NCI-H2196 treated with DMSO at 0.1 percent for 48 hours (cell line): ENCODE measurements around the gene PRKAR1B.
"Not testable (repeated sequence)": the region's sequence is repeated elsewhere in the genome, so short reads cannot be mapped to it uniquely, and the experiment has no call there.

Experiments
- DNase-seq: peaks from one replicate; lab custom pipeline; 2025; ENCODE audit not compliant: unreplicated experiment; lab: John Stamatoyannopoulos, UW

Gene PRKAR1B

DNA sequence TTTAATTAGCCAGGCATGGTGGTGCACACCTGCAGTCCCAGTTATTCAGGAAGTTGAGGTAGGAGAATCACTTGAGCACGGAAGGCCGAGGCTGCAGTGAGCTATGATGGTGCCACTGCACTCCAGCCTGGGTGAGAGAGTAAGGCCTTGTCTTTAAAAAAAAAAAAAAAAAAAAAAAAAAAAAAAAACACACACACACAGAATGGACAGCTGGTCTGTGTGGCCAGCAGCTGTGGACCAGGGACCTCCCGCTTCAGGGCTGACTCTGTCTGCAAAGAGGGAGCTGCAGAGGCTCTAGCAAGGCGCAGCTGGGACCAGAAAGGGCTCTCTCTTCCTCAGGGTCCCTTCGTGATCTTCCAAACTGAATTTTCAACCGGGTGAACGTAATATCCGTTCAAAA, 54.2 kb downstream of the PRKAR1B start:
- no peak for DNase-seq

DNA sequence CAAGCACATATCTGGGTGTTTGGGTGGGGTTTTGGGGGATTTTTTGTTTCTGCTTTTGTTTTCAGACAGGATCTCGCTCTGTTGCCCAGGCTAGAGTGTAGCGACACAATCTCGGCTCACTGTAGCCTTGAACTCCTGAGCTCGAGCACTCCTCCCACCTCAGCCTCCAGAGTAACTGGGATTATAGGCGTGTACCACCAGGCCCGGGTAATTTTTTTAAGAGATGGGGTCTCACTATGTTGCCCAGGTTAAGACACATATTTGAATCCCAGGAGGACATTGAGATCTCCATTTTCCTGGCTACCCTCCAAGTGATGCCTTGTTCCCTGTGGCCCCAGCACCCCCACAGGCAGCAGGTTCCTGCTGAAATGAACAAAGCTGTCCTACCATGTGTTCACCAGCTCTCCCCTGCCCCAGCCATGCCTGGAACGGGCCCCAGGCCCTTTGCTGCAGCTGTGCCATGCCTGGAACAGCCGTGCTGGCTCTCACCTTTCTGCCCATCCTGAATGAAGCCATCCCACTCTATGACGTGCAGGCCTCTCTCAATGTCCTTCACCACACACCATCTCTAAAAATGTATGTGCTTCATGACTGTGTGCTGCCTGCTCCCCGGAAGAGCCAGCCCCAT, 55.6 kb downstream of the PRKAR1B start:
- no peak for DNase-seq

- no peak for DNase-seq
Observed at GRCh38 chr7:670501-671390, 56.3 kb downstream of the PRKAR1B start.

DNA sequence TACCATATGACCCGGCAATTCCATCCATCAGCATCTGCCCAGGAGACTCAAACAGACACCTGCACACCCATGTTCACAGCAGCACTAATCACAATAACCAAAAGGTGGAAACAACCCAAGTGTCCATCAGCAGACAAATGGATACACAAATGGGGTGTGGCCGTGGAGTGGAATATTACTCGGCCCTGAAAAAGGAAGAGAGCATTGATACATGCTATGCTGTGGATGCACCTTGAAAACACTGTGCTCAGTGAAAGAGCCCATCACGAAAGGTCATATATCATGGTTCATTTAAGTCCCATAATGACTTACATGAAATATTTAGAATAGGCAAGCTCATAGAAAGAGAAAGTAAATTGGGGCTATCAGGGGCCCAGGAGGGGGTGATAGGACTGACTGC, 58.1 kb downstream of the PRKAR1B start:
- no peak for DNase-seq

- no peak for DNase-seq
Observed at GRCh38 chr7:668139-668931, 58.7 kb downstream of the PRKAR1B start.

- DNase-seq: no peak
Observed at GRCh38 chr7:666454-667292, 60.4 kb downstream of the PRKAR1B start.

GRCh38 chr7:665736-666453, 61.2 kb downstream of the PRKAR1B start:
- DNase-seq: no peak

- no peak for DNase-seq
Observed at GRCh38 chr7:664997-665735, 61.9 kb downstream of the PRKAR1B start.

GRCh38 chr7:664402-664775, 62.7 kb downstream of the PRKAR1B start:
- DNase-seq: no peak

DNA sequence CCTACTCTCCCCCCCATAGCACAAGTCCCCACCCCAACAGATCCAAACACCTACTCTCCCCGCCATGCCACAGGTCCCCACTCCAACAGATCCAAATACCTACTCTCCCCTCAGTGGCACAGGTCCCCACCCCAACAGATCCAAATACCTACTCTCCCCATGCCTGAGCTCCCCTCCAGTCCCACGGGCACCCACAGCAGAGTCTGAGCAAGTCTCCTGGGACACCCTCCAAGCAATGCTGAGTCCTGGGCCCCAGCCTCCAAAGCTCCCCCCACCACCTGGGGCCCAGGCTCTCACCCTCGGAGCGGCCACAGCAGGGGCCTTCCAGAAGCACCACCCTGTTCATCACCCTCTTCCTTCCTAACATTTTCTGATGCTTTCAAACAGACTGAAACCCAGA, 64.5 kb downstream of the PRKAR1B start:
- DNase-seq: no peak

- DNase-seq: no peak
Observed at GRCh38 chr7:659996-660395, 67.1 kb downstream of the PRKAR1B start.

DNA sequence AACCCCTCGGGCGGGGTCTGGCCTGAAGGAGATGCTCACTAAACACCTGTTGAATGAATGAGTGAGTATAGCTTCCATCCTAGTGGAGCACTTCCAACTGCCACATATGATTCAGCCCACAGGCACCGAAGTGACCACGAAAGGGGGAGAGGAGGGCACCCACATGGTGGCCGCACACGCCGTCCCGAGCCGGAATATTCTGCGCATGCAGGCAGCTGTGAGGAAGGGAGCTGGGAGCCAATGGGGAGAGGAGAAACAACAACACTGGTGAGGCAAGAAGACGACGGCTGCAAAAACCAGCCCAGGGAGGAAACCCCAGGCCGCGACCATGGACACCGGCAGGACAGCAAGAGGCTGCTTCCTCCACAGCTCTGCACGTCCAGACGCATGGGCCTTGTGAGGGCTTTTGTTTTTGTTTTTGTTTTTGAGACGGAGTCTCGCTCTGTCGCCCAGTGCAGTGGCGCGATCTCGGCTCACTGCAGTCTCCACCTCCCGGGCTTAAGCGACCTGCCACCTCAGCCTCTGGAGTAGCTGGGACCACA, 67.7 kb downstream of the PRKAR1B start:
- no peak for DNase-seq

DNA sequence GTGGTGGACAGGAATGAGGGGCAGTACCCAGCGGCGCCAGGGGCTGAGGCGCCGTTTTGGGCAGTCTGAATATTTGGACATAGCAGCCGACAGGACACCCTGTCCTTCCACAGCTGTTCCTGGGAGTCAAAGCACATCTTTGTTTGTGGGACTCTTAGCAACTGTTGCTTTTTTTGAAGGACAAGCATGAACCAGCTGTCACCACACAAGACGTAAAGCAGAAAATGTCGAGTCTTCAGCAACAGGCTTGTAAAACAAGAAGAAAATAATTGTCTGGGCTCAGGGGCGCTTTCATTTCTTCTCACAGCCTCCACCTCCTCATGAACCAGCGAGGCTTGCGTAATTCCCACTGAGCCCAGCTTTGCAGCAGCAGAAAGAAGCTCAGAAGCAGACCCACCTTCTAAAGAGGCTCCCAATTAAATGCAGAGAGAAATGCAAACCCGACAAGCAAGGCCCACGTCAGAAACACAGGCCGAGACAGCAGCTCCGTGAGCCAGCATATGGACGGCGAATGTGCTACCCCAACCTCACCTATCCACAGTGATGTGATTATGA, 69.4 kb downstream of the PRKAR1B start:
- DNase-seq: no peak

DNA sequence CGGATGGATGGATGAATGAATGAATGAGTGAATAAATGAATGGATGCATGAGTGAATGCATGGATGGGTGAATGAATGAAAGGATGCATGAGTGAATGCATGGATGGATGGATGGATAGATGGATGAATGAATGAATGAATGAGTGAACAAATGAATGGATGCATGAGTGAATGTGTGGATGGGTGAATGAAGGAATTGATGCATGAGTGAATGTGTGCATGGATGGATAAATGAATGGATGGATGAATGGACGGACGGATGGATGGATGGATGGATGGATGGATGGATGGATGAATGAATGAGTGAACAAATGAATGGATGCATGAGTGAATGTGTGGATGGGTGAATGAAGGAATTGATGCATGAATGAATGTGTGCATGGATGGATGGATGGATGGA, 70.1 kb downstream of the PRKAR1B start:
- DNase-seq: not testable (repeated sequence)

GRCh38 chr7:655758-656157, 71.3 kb downstream of the PRKAR1B start:
- no peak for DNase-seq

DNA sequence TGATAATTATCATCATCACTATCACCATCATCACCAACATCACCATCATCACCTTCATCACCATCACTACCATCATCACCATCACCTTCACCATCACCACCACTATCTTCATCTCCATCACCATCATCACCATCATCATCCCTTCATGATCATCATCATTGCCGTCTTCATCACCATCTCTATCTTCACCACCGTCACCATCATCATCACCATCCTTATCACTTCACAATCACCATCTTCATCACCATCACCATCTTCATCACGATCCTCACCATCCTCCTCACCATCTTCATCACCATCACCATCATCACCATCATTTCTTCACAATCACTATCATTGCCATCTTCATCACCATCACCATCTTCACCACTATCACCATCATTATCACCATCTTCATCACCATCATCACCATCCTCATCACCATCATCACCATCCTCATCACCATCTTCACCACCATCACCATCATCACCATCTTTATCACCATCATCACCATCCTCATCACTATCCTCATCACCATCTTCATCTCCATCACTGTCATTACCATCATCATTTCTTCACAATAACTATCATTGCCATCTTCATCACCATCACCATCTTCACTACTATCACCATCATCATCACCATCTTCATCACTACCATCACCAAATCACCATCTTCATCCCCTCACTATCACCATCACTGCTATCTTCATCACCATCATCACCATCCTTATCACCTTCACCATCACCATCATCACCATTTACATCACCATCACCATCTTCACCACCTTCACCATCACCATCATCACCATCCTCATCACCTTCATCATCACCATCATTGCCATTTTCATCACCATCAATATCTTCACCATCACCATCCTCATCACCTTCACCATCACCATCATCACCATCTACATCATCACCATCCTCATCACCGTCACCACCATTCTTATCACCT, 73.0 kb downstream of the PRKAR1B start:
- DNase-seq: no peak

DNA sequence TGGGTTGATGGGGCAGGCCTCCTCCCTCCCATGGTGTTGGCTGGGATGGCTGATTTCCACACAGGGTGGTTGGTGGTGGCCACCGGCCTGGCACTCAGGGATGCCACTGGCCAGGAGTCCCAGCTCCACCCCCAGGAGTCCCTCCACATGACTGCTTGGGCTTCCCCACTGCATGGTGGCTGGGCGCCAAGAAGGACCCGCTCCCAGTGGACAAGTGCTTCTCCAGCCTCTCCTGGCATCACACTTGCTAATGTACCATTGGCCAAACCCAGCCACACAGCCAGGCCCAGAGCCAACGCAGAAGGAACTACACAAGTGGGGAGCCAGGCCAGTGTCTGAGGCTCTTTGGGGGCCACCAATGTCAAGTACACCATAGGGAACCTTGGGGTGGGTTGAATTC, 74.2 kb downstream of the PRKAR1B start:
- no peak for DNase-seq

DNA sequence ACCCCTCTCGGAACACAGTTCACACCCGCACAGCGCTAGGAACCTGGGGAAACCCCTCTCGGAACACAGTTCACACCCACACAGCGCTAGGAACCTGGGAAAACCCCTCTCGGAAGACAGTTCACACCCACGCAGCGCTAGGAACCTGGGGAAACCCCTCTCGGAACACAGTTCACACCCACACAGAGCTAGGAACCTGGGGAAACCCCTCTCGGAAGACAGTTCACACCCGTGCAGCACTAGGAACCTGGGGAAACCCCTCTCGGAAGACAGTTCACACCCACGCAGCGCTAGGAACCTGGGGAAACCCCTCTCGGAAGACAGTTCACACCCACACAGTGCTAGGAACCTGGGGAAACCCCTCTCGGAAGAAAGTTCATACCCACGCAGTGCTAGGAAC, 74.9 kb downstream of the PRKAR1B start:
- not testable (repeated sequence) for DNase-seq
